GM18526 (cell line): ENCODE measurements around the gene AGAP1.

ENCODE experiments used
- POLR2A ChIP-seq: IDR thresholded peaks from 3 replicates; pipeline ENCODE4 v1.6.1; 2011; ENCODE audit not compliant: insufficient read length; ENCODE audit errors: extremely low read depth

Gene AGAP1

DNA sequence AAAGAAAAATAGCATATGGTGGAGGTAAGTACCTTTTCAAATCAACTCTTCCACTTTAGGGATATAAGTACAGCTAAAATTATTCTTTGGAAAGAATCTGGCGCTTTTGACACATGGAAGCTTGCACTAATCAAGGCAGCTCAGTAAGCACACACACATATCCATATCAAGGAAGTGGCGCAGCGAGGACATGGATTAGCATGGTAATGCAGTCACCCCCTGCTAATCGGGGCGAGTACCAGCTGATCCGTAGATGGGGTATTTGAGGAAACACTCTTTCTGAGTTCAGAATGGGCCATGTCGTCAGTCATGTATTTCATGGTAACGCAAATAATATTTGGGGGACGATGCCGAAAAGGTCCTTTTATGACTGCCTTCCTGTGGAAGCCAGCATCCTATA, 429.0 kb downstream of the AGAP1 start:
- no peak for TF ChIP-seq POLR2A

DNA sequence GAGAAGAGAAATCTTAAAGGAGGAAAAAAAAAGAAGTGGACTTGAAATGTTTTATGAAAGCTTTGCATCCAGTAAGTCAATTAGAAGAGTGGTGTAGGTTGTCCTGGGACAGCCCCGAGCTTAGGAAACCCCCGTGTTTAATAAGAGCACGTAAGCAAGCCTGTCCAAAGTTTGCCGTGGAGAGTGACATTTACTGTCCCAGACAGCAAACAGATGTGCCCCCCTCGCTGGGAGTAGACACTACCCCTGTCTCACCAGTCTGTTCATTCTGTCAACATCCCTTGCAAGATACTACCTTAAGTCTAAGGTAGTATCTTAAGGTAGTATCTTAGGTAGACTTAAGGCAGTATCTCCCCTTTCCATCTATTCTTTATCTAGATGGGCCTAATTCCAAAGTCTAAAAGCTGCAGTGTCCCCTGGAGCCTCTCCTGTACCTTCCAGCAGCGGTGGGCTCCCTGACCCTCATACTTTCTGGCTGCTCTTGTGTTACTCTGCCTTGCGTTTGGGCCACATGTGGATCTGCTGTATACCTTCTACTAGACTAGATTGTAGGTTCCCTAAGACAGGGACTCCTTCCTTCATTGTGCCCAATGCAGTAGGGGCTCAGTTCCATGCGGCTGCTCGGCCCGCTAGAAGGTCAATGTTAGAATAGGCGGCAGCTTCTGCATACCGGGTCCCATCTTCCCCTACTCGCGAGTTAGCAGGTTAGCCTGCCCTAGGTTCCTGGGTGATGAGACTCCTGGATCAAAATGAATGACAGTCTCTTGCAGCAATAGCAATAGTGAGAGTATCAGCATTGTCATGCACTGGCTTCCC, 430.2 kb downstream of the AGAP1 start:
- no peak for TF ChIP-seq POLR2A

DNA sequence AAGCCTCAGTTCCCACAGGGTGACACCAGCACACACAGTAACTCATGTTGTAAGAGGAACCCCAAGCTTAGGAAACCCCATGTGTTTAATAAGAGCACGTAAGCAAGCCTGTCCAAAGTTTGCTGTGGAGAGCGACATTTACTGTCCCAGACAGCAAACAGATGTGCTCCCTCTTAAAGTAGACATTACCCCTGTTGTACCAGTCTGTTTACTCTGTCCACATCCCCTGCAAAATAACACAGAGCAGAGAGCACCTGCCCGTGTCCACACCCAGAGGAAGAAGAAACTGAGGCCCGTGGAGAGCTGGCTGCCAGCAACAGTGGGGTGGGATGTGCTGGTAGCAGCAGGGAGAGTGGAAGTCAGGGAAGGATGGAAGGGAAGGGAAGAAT, 430.8 kb downstream of the AGAP1 start:
- no peak for TF ChIP-seq POLR2A

DNA sequence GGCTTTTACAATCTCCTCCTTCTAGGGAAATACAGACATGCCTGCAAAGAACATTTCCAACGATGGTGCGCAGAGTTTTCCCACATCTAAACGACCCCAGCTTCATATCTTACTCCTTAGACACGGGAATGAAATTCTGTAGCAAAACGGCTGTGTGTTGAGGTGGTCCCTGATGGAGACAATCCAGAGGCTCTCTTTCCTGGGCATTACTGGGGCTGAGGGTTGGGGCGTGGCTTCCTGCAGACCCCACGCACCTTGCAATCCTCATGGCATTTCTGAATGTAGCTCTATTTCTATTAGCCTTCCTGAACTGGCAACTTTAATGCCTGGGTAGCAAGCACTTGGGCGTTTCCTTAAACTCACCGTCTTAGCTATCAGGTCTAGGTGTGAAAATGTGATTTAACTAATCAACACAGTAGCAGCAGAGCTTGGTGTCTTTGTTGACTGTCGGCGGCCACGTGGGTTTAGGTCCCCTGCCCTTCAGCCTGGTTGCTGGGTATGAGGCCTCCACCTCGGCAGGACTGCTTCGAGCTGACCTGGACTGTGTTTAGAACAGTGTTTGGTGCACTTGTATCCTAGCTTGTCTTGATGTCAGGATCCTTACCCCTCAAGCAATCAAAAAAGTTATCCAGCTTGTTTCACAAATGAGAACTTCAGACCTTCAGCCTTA, 431.5 kb downstream of the AGAP1 start:
- TF ChIP-seq POLR2A = no peak

GRCh38 chr2:235926229-235926628, 432.4 kb downstream of the AGAP1 start:
- TF ChIP-seq POLR2A = no peak

DNA sequence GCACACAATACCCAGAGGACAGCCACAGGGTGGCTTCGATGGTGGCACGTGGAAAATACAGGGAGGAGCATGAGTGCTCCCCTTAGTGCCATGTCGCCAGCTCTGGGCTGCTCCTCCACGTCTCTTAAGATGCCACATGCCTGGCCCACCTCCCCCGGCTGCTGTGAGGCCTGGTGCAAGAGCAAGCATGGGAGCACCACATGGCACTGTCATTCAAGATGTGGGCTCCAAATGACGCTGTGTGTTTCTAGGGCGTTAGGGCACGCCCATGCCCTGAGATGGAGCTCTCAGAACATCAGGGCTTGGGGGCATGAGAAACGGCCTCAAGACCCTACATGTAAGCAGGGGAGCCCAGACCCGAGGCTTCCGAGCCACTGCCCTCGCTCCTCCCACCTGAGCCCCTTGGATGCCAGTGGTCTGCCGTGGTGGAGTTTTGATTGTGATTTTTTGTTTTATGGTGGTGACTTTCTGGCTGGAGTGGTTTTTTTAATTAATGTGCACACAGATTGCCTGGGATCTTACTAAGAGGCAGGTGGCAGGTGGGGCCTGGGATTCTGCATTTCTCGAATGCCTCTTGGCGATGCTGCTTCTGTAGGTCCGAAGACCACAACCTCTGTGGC, 435.0 kb downstream of the AGAP1 start:
- no peak for TF ChIP-seq POLR2A

DNA sequence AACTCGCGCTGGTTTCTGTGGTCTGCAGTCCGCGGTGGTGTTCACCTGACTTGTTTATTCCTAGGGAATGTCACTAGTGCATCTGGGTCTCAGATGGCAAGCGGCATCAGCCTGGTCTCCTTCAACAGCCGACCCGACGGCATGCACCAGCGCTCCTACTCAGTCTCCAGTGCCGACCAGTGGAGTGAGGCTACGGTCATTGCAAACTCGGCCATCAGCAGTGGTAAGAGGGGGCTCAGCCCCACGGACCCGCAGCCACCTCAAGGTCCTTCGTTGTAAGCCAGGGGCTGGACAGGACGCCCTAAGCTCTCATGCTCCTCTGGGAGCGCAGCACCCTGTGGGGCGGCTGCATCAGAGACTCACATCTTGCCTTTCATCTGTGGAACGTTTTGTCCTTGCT, 436.9 kb downstream of the AGAP1 start:
- no peak for TF ChIP-seq POLR2A

GRCh38 chr2:235931676-235932075, 437.8 kb downstream of the AGAP1 start:
- no peak for TF ChIP-seq POLR2A

GRCh38 chr2:235934059-235934773, 440.4 kb downstream of the AGAP1 start:
- no peak for TF ChIP-seq POLR2A

DNA sequence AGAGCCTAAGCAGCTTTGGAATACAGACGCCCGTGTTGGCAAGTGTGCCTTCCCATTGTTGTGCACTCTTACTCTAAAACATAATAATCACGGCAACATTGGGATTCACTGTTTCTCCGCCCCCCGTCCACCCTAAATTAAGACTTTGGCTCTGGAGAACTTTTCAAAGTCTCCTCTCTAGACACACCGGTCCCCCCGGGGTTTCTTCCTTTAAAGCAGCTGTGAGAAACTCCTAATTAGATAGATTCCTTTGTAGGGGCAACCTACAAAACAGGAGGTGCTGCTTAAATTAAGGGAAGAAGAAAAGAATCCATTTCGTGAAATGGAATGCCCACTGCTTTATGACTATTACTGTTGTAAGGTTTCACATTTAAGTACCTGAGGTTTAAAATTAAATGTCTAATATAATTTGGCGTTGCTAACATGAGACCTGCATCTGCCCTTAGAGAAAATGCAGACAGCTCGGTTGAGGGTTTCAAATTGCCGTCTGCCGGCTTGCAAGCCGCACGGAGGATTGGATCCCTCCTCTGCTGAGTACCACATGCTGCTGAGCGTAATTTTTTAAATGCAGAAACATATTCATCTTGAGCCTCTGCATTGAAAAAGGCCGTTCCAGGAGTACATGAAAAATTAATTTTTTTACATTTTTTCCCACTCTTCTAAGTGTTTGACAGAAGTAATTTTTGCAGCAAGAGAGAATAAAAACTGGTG, 441.1 kb downstream of the AGAP1 start:
- no peak for TF ChIP-seq POLR2A

- TF ChIP-seq POLR2A = no peak
Measured at GRCh38 chr2:235935773-235936172, 441.9 kb downstream of the AGAP1 start.

DNA sequence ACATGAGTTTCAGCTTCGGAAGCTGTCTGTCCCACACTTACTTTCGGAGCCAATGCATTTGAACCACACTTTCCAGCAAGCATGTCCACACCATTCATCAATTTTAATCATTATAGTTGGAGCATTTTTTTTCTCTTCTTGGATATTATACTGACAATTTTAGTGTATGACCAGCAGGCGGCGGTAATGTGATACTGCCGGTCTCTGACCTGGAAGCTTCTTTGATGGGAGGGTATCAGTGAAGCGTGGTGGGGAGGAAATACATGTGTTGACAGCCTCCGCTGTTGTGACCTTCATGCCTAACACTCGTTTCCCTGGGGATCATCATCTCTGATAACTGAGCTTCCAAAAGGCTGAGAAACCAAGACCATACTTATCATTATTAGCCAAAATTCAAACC, 442.6 kb downstream of the AGAP1 start:
- TF ChIP-seq POLR2A = no peak

GRCh38 chr2:235937087-235937486, 443.2 kb downstream of the AGAP1 start:
- TF ChIP-seq POLR2A = no peak

GRCh38 chr2:235937526-235937925, 443.7 kb downstream of the AGAP1 start:
- TF ChIP-seq POLR2A = no peak

DNA sequence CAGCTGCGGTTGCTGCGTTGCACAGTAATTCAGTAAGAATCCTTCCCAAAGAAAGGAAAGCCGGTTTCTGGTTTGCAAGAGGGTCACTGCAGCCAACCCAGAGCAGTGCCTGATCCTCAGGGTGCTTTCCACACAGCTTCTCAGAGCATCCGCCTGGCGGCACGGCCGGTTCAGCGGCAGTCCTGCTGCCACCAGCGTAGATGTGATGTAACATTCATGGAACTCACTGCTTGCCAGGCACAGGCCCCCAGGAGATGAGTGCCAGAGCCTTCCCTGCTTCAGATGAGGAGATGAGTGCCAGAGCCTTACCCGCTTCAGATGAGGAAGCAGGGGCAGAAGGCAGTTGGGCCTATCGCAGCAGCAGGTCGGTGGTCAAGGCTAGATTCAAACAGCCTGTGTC, 444.1 kb downstream of the AGAP1 start:
- no peak for TF ChIP-seq POLR2A
